Astrocyte (in vitro differentiated cells and primary cell): ENCODE data around the gene STX5.

ENCODE experiments used
- CTCF ChIP-seq: IDR thresholded peaks from 2 replicates; pipeline ENCODE4 v1.5.1; 2011; ENCODE audit warnings: low read depth, mild to moderate bottlenecking, inconsistent platforms, low read length, moderate library complexity; ENCODE audit not compliant: insufficient read depth
- EZH2 ChIP-seq: IDR thresholded peaks from 2 replicates; pipeline ENCODE4 v1.6.1; 2012; ENCODE audit warnings: mild to moderate bottlenecking, low read length, inconsistent platforms; ENCODE audit not compliant: insufficient read depth

- TF ChIP-seq CTCF (no peak), EZH2 (no peak)
Measured at GRCh38 chr11:62858201-62858600, 26.4 kb upstream of the STX5 start.
